IPS-11a (cell line): ENCODE results near the gene CASP2.

Experiments
- H3K4me3 ChIP-seq: one replicate; pipeline ENCODE4 v1.5.1; 2013; ENCODE audit warnings: low read depth, low read length, control low read depth

CASP2 gene

GRCh38 chr7:143325240-143325639, 37.1 kb downstream of the CASP2 start:
- no peak overlapping the region for H3K4me3 ChIP-seq

- H3K4me3 ChIP-seq = no peak overlapping the region
Measured at GRCh38 chr7:143327903-143328302, 39.8 kb downstream of the CASP2 start.

- no peak overlapping the region for H3K4me3 ChIP-seq
Measured at GRCh38 chr7:143329471-143330170, 41.5 kb downstream of the CASP2 start.

- no peak overlapping the region for H3K4me3 ChIP-seq
Measured at GRCh38 chr7:143331179-143331801, 43.1 kb downstream of the CASP2 start.

GRCh38 chr7:143334244-143334643, 46.1 kb downstream of the CASP2 start:
- H3K4me3 ChIP-seq = no peak overlapping the region

GRCh38 chr7:143337216-143337615, 49.1 kb downstream of the CASP2 start:
- H3K4me3 ChIP-seq = no peak overlapping the region

GRCh38 chr7:143341842-143342241, 53.7 kb downstream of the CASP2 start:
- no peak overlapping the region for H3K4me3 ChIP-seq

GRCh38 chr7:143343596-143343995, 55.4 kb downstream of the CASP2 start:
- H3K4me3 ChIP-seq = no peak overlapping the region

- no peak overlapping the region for H3K4me3 ChIP-seq
Measured at GRCh38 chr7:143345428-143345900, 57.3 kb downstream of the CASP2 start.

GRCh38 chr7:143346018-143346417, 57.9 kb downstream of the CASP2 start:
- no peak overlapping the region for H3K4me3 ChIP-seq

- no peak overlapping the region for H3K4me3 ChIP-seq
Measured at GRCh38 chr7:143347950-143348349, 59.8 kb downstream of the CASP2 start.

GRCh38 chr7:143351060-143351459, 62.9 kb downstream of the CASP2 start:
- no peak overlapping the region for H3K4me3 ChIP-seq

GRCh38 chr7:143351574-143351973, 63.4 kb downstream of the CASP2 start:
- no peak overlapping the region for H3K4me3 ChIP-seq

- no peak overlapping the region for H3K4me3 ChIP-seq
Measured at GRCh38 chr7:143352531-143353002, 64.4 kb downstream of the CASP2 start.

GRCh38 chr7:143354376-143354775, 66.2 kb downstream of the CASP2 start:
- H3K4me3 ChIP-seq = no peak overlapping the region

GRCh38 chr7:143354965-143355364, 66.8 kb downstream of the CASP2 start:
- H3K4me3 ChIP-seq = no peak overlapping the region

GRCh38 chr7:143355450-143356385, 67.6 kb downstream of the CASP2 start:
- H3K4me3 ChIP-seq = no peak overlapping the region

- H3K4me3 ChIP-seq = no peak overlapping the region
Measured at GRCh38 chr7:143356414-143357050, 68.4 kb downstream of the CASP2 start.
